Colon (tissue), 2 donors: Measurements from ENCODE around the gene PICALM.
"Not testable (repeated sequence)": the region's sequence is repeated elsewhere in the genome, so short reads cannot be mapped to it uniquely, and the experiment has no call there.

ENCODE experiments used
- FAIRE-seq: peaks from 2 replicates; lab custom pipeline; 2012; peaks lifted over from hg19 to GRCh38; lab: Jason Lieb, UNC
- donor health status: control.
- donor health status: control.

Gene PICALM

GRCh38 chr11:86068951-86069407 is at the start of gene PICALM:
PICALM (minus strand) TSS chr11:86069084; CDS start chr11:86068780, 304 bp downstream.
- no peak for FAIRE-seq

GRCh38 chr11:86118253-86118652 is 49.4 kb upstream of the PICALM start:
- FAIRE-seq: no peak

- no peak for FAIRE-seq
Observed at GRCh38 chr11:86117712-86118063, 48.8 kb upstream of the PICALM start.

GRCh38 chr11:86117001-86117711 is 48.3 kb upstream of the PICALM start:
- no peak for FAIRE-seq

GRCh38 chr11:86116386-86116726 is 47.5 kb upstream of the PICALM start:
- FAIRE-seq: no peak

GRCh38 chr11:86115542-86116385 is 46.9 kb upstream of the PICALM start:
- no peak for FAIRE-seq

GRCh38 chr11:86108890-86109638 is 40.2 kb upstream of the PICALM start:
- FAIRE-seq: no peak

- FAIRE-seq: no peak
Observed at GRCh38 chr11:86108191-86108590, 39.3 kb upstream of the PICALM start.

GRCh38 chr11:86106916-86107315 is 38.0 kb upstream of the PICALM start:
- no peak for FAIRE-seq

- FAIRE-seq: not testable (repeated sequence)
Observed at GRCh38 chr11:86106031-86106430, 37.1 kb upstream of the PICALM start.

- FAIRE-seq: not testable (repeated sequence)
Observed at GRCh38 chr11:86105601-86106000, 36.7 kb upstream of the PICALM start.

- no peak for FAIRE-seq
Observed at GRCh38 chr11:86103808-86104207, 34.9 kb upstream of the PICALM start.

- no peak for FAIRE-seq
Observed at GRCh38 chr11:86101941-86102407, 33.1 kb upstream of the PICALM start.

GRCh38 chr11:86101493-86101892 is 32.6 kb upstream of the PICALM start:
- no peak for FAIRE-seq

GRCh38 chr11:86099874-86100273 is 31.0 kb upstream of the PICALM start:
- no peak for FAIRE-seq

- FAIRE-seq: no peak
Observed at GRCh38 chr11:86097980-86098379, 29.1 kb upstream of the PICALM start.

GRCh38 chr11:86091566-86091965 is 22.7 kb upstream of the PICALM start:
- no peak for FAIRE-seq

- FAIRE-seq: no peak
Observed at GRCh38 chr11:86091086-86091485, 22.2 kb upstream of the PICALM start.

- FAIRE-seq: no peak
Observed at GRCh38 chr11:86089659-86090058, 20.8 kb upstream of the PICALM start.

GRCh38 chr11:86087688-86088087 is 18.8 kb upstream of the PICALM start:
- FAIRE-seq: not testable (repeated sequence)

- FAIRE-seq: no peak
Observed at GRCh38 chr11:86087256-86087655, 18.4 kb upstream of the PICALM start.

- no peak for FAIRE-seq
Observed at GRCh38 chr11:86081455-86081854, 12.6 kb upstream of the PICALM start.

GRCh38 chr11:86079421-86079820 is 10.5 kb upstream of the PICALM start:
- FAIRE-seq: no peak
